Dermis lymphatic vessel endothelial cell (primary cell): ENCODE data around the gene RIPOR1. TPM values are rescaled to one million over a fixed set of nuclear protein-coding genes. Genes with fewer than 3 reads are reported as not detected.

Experiments used
- total RNA-seq: library from RNA; depleted of rRNA; stranded (reverse); fragments of >200 nt; gene quantifications from 2 replicates; pipeline ENCODE4 v1.2.1, GENCODE V29; 2014

Gene RIPOR1, protein sequence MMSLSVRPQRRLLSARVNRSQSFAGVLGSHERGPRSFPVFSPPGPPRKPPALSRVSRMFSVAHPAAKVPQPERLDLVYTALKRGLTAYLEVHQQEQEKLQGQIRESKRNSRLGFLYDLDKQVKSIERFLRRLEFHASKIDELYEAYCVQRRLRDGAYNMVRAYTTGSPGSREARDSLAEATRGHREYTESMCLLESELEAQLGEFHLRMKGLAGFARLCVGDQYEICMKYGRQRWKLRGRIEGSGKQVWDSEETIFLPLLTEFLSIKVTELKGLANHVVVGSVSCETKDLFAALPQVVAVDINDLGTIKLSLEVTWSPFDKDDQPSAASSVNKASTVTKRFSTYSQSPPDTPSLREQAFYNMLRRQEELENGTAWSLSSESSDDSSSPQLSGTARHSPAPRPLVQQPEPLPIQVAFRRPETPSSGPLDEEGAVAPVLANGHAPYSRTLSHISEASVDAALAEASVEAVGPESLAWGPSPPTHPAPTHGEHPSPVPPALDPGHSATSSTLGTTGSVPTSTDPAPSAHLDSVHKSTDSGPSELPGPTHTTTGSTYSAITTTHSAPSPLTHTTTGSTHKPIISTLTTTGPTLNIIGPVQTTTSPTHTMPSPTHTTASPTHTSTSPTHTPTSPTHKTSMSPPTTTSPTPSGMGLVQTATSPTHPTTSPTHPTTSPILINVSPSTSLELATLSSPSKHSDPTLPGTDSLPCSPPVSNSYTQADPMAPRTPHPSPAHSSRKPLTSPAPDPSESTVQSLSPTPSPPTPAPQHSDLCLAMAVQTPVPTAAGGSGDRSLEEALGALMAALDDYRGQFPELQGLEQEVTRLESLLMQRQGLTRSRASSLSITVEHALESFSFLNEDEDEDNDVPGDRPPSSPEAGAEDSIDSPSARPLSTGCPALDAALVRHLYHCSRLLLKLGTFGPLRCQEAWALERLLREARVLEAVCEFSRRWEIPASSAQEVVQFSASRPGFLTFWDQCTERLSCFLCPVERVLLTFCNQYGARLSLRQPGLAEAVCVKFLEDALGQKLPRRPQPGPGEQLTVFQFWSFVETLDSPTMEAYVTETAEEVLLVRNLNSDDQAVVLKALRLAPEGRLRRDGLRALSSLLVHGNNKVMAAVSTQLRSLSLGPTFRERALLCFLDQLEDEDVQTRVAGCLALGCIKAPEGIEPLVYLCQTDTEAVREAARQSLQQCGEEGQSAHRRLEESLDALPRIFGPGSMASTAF
- total RNA-seq = 34.5 and 37.4 TPM in 2 replicates

DNA sequence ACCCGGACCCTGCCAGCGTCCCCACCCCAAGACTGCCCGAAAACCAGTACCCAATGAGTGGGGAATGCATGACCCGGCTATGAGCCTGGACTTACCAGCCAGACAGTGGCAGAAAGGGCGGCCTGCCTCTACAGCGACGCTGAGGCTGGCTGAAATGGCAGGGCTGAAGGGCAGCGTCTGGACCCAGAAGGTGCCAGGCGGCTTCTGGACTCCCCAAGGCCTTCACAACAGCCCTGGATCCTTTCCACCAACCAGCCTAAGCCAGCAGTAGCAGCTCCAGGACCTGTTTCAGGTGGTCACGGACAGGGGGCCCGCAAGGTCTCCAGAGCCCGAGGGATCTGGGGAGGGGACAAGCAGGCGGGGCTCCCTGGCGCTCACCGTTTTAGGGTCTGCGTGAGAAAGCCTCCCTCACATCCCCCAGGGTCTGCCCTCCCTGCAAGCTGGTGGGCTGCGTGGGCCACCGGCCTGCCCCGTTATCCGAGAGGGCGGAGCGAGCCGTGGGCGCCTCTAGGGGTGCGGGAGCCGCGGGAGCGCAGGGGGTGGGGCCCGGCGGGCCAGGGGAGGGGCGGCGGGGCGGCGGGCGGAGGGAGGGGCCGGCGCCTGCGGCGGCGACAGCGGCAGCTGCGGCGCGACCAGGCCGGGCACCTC, at the start of gene RIPOR1:
Gene RIPOR1, plus strand, starts transcription at position 608 of the 648 bp plus-strand sequence. CDS start 9,618 bp downstream, outside the sequence.

DNA sequence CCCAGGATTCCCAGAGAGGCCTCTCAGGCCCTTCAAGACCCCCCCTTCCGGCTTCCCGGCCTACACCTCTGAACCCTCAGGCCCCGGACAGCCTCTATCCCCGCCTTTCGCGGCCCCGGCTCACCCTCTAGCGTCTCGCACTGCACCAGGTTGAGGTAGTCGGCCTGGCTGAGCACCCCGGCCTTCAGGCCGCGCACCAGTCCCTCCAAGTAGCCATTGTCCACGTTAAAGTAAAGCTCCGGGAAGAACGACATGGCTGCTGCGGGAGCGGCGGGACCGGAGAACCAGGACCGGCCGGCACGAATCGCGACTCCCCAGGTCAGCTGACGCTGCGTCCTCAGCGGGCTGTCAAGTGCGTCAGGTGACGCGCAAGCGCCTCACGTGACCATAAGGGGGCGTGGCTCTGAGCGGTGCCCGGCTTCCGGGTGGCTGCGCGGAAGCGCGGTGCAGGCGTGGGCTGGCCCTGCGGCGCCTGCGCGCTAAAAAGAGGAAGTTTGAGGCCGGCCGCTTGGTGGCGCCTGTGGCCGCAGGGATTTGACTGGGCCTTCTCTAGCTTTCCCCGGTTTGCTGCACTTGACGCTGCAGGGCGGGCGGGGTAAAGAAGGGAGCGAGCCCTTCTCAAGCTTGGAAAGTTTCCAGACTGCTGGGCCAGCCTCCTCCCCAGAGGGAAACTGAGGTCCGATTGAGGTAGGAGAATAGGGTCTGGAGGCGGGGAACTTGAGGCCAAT, 47.6 kb upstream of the RIPOR1 start, which contains the start of gene ATP6V0D1:
Gene ATP6V0D1, minus strand, starts transcription at position 325 of the 728 bp plus-strand sequence. Its CDS starts 71 bp downstream, at position 254.

GRCh38 chr16:67483150-67483549, 45.5 kb upstream of the RIPOR1 start, which contains the start of gene AGRP:
Gene AGRP (minus strand): TSS chr16:67483547. CDS start chr16:67483398, 149 bp downstream.

DNA sequence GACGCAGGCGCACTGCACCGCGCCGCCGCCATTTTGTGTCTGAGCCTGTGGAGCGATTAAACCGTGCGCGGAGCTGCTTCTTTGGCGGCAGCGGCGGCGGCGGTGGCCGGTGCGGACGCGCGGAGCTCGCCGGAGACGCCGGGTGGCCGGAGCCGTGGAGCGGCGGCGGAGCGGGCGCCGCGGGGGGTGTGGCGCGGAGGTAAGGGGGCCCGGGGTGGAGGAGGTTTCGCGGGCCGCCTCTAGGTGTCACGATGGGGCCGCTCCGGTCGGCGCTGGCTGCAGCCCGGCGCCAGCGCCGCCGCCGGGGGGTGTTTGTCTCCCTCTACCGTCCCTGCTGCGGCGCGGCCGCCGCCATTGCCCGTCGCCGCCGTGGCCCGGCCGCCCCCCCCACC, 33.9 kb downstream of the RIPOR1 start, which contains the start of gene CTCF:
Gene CTCF, plus strand, starts transcription at position 1 of the 392 bp plus-strand sequence. CDS start 48,307 bp downstream, outside the sequence.

Other genes with a start within 250 kb of the RIPOR1 start
- gene PLEKHG4, start 249.3 kb upstream of the RIPOR1 start, total RNA-seq = 7.5 and 9.8 TPM in 2 replicates
- gene KCTD19, start 202.1 kb upstream of the RIPOR1 start, total RNA-seq = not detected in 2 replicates
- gene LRRC36, start 202.0 kb upstream of the RIPOR1 start, total RNA-seq = 0.11 TPM in 1 of 2 replicates, not detected in the other
- 0.09 and 0.11 TPM in 2 replicates for gene TPPP3, start 135.3 kb upstream of the RIPOR1 start, total RNA-seq
- gene ZDHHC1, start 112.4 kb upstream of the RIPOR1 start, total RNA-seq = 4.2 and 6.0 TPM in 2 replicates
- gene HSD11B2, start 97.7 kb upstream of the RIPOR1 start, total RNA-seq = 0.09 TPM in 1 of 2 replicates, not detected in the other
- 84.4 and 95.4 TPM in 2 replicates for gene ATP6V0D1, start 47.7 kb upstream of the RIPOR1 start, total RNA-seq
- gene AGRP, start 45.3 kb upstream of the RIPOR1 start, total RNA-seq = not detected in 2 replicates
- gene CTCF, start 33.7 kb downstream of the RIPOR1 start, total RNA-seq = 20.2 and 30.3 TPM in 2 replicates
- 0.17 and 0.33 TPM in 2 replicates for gene CARMIL2, start 116.3 kb downstream of the RIPOR1 start, total RNA-seq
- 7.2 and 10.4 TPM in 2 replicates for gene ACD, start 131.4 kb downstream of the RIPOR1 start, total RNA-seq
- 1.5 and 2.8 TPM in 2 replicates for gene PARD6A, start 132.1 kb downstream of the RIPOR1 start, total RNA-seq
- 10.7 and 11.7 TPM in 2 replicates for gene ENKD1, start 137.9 kb downstream of the RIPOR1 start, total RNA-seq
- 3.3 and 3.8 TPM in 2 replicates for gene C16orf86, start 138.0 kb downstream of the RIPOR1 start, total RNA-seq
- 63.6 and 72.4 TPM in 2 replicates for gene GFOD2, start 190.5 kb downstream of the RIPOR1 start, total RNA-seq